Thyroid gland (tissue), 4 donors: ENCODE results near the gene BEND7. TPM values are rescaled to one million over a fixed set of nuclear protein-coding genes. Genes with fewer than 3 reads are reported as not detected.

ENCODE experiments used
- DNase-seq, 2 donors: peaks; one replicate each; pipeline ENCODE4 v3.0.0-alpha.2; 2019
- H3K27ac ChIP-seq, 3 donors: fragments of 200-600 bp; sonication (generic); 1 replicate in 2 of 3; 2 replicates in 1 of 3; pipeline ENCODE4 v1.5.1; 2016 to 2019; ENCODE audit warnings: mild to moderate bottlenecking in 1 of 3, moderate library complexity in 1 of 3
- H3K27me3 ChIP-seq: fragments of 200-600 bp; sonication (generic); one replicate; pipeline ENCODE4 v1.5.1; 2019
- H3K36me3 ChIP-seq, 2 donors: fragments of 200-600 bp; sonication (generic); one replicate each; pipeline ENCODE4 v1.5.1; 2016 to 2019
- H3K4me1 ChIP-seq, 2 donors: fragments of 200-600 bp; sonication (generic); one replicate each; pipeline ENCODE4 v1.5.1; 2017 to 2019
- H3K4me3 ChIP-seq, 3 donors: fragments of 200-600 bp; sonication (generic); replicated peaks in 1 of 3; 1 replicate in 2 of 3; 2 replicates in 1 of 3; pipeline ENCODE4 v1.5.1; 2016; ENCODE audit warnings: mild to moderate bottlenecking in 1 of 3
- H3K9me3 ChIP-seq: fragments of 200-600 bp; sonication (generic); one replicate; pipeline ENCODE4 v1.5.1; 2017
- CTCF ChIP-seq, 6 experiments: fragments of 200-600 bp in 3 of 6; fragments of 450-650 bp in 3 of 6; sonication (generic) in 3 of 6; IDR thresholded peaks; one replicate each; pipeline ENCODE4 v1.5.1; 2016 to 2019; ENCODE audit warnings: antibody characterized with exemption in 6 of 6, mild to moderate bottlenecking in 2 of 6, inconsistent platforms in 1 of 6, moderate library complexity in 1 of 6
- POLR2A ChIP-seq, 2 donors: fragments of 450-650 bp; IDR thresholded peaks; one replicate each; pipeline ENCODE4 v1.6.1; 2017; ENCODE audit warnings: antibody characterized with exemption in 2 of 2, mild to moderate bottlenecking in 2 of 2, moderate library complexity in 1 of 2
- WGBS, 2 donors: methylation state at CpG; one replicate each; pipeline ENCODE4 v1.1.5; 2017; 5-methylcytosine and 5-hydroxymethylcytosine counted together
- intact Hi-C: fragments of 100-400 bp; cut with DNase I; formaldehyde crosslinking; loops from one replicate; pipeline ENCODE4 v1.15.1; 2023
- total RNA-seq, 4 donors: library from RNA; depleted of rRNA; stranded (reverse); fragments of >200 nt; gene quantifications; one replicate each; pipeline ENCODE4 v1.2.3, GENCODE V29; 2016

The BEND7 gene
- total RNA-seq, 4 donors from 2014 or later = 51.3 to 106 (median 84.3) TPM

- no peak for TF ChIP-seq CTCF (IDR thresholded peaks at IDR 0.05)
- no peak for TF ChIP-seq POLR2A (IDR thresholded peaks at IDR 0.05)
- Histone ChIP-seq H3K27ac (no peak overlapping the region), H3K27me3 (no peaks in the 10 kb centered on the region), H3K4me3 (no peak overlapping the region), H3K9me3 (no peaks in the 10 kb centered on the region), H3K4me1 (no peaks in the 10 kb centered on the region), H3K36me3 (peaks cover 4 to 9% of the 10 kb centered on the region in 2 donors)
- DNase-seq = no peak
- 96 to 97% methylated on average over 26 of the region's 26 CpGs for WGBS, 2 donors
- intact Hi-C loops = no loop called here
Measured at GRCh38 chr10:13473986-13474385, 54.8 kb downstream of the BEND7 start.

GRCh38 chr10:13472359-13472758 is 56.5 kb downstream of the BEND7 start:
- no peak for TF ChIP-seq POLR2A (IDR thresholded peaks at IDR 0.05)
- no peak for TF ChIP-seq CTCF (IDR thresholded peaks at IDR 0.05)
- Histone ChIP-seq H3K27me3 (no peaks in the 10 kb centered on the region), H3K9me3 (no peaks in the 10 kb centered on the region), H3K4me3 (no peak overlapping the region), H3K36me3 (peaks cover 4 to 9% of the 10 kb centered on the region in 2 donors), H3K4me1 (no peaks in the 10 kb centered on the region), H3K27ac (no peak overlapping the region)
- intact Hi-C loops = no loop called here
- 90 to 95% methylated on average over 19 of the region's 19 CpGs for WGBS, 2 donors
- DNase-seq = no peak

GRCh38 chr10:13470270-13470669 is 58.5 kb downstream of the BEND7 start:
- intact Hi-C loops = no loop called here
- DNase-seq = no peak
- WGBS, 2 donors = 80 to 91% methylated on average over 3 of the region's 3 CpGs
- Histone ChIP-seq H3K4me3 (no peak overlapping the region), H3K4me1 (no peaks in the 10 kb centered on the region), H3K27me3 (no peaks in the 10 kb centered on the region), H3K9me3 (no peaks in the 10 kb centered on the region), H3K27ac (no peak overlapping the region), H3K36me3 (peaks cover 4 to 9% of the 10 kb centered on the region in 2 donors)
- no peak for TF ChIP-seq CTCF (IDR thresholded peaks at IDR 0.05)
- no peak for TF ChIP-seq POLR2A (IDR thresholded peaks at IDR 0.05)

- H3K4me1 ChIP-seq = no peaks in the 10 kb centered on the region
- no peaks in the 10 kb centered on the region for H3K27me3 ChIP-seq
- no peaks in the 10 kb centered on the region for H3K9me3 ChIP-seq
- no peaks in the 10 kb centered on the region for H3K36me3 ChIP-seq
- TF ChIP-seq CTCF (IDR thresholded peaks at IDR 0.05) (no peak), POLR2A (IDR thresholded peaks at IDR 0.05) (no peak)
- no peak overlapping the region for H3K27ac ChIP-seq
- intact Hi-C loops = no loop called here
- no peak overlapping the region for H3K4me3 ChIP-seq
- no peak for DNase-seq
Measured at GRCh38 chr10:13462551-13462950, 66.3 kb downstream of the BEND7 start.

GRCh38 chr10:13458687-13459012 is 70.2 kb downstream of the BEND7 start:
- WGBS, 2 donors = 93 to 98% methylated on average over 4 of the region's 4 CpGs
- no peak overlapping the region for H3K27ac ChIP-seq
- H3K4me1 ChIP-seq = no peaks in the 10 kb centered on the region
- no peak overlapping the region for H3K4me3 ChIP-seq
- no peaks in the 10 kb centered on the region for H3K36me3 ChIP-seq
- no peak for DNase-seq
- intact Hi-C loops = no loop called here
- H3K9me3 ChIP-seq = no peaks in the 10 kb centered on the region
- no peak for TF ChIP-seq POLR2A (IDR thresholded peaks at IDR 0.05)
- no peak for TF ChIP-seq CTCF (IDR thresholded peaks at IDR 0.05)
- no peaks in the 10 kb centered on the region for H3K27me3 ChIP-seq
